Measurements from ENCODE around the gene MYO15B. TPM values are rescaled to one million over a fixed set of nuclear protein-coding genes. Genes with fewer than 3 reads are reported as not detected.
A peak's percentile ranks its signal among the peaks of the same experiment; 100 is the strongest.

The MYO15B gene
- total RNA-seq, 1 donor from 2014 or later: 20.2 TPM

DNA sequence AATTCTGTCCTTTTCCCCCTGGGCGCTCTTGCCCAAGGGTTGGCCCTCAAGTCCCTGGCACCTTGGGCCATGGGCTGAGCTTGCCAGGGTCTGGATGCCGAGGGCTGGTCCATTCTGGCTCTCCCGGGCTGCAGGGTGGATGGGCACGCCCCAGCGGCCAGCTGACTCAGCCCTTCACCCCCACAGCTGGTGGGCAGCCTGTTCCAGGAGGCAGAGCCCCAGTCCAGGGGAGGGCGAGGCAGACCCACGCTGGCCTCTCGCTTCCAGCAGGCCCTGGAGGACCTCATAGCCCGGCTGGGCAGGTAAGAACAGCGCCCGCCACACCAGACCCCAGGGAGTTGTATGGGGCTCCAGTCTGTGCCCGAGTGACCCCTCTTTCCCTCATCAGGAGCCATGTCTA lies 15.0 kb downstream of the MYO15B start:
- no peak for DNase-seq (ENCODE audit: low read depth in 2 of 2)

DNA sequence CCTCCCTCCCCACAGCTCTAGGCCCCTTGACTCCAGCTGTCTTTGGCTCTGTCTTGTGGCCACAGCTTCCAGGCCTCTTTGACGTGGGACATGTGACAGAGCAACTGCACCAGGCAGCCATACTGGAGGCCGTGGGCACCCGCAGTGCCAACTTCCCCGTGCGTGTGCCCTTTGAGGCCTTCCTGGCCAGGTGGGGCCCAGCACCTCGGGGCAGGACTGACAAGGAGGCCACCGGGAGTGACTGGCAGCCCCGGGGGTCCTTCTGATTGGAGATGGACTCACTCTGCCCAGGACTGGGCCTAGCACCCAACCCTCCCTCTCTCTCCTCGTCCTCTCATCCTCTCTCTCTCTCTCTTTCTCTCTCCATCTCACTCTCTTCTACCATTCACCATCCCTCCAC lies 15.5 kb downstream of the MYO15B start:
- no peak for DNase-seq (ENCODE audit: low read depth in 2 of 2)

GRCh38 chr17:75604034-75604695 lies 16.6 kb downstream of the MYO15B start:
- DNase-seq (ENCODE audit: low read depth in 2 of 2): no peak

DNA sequence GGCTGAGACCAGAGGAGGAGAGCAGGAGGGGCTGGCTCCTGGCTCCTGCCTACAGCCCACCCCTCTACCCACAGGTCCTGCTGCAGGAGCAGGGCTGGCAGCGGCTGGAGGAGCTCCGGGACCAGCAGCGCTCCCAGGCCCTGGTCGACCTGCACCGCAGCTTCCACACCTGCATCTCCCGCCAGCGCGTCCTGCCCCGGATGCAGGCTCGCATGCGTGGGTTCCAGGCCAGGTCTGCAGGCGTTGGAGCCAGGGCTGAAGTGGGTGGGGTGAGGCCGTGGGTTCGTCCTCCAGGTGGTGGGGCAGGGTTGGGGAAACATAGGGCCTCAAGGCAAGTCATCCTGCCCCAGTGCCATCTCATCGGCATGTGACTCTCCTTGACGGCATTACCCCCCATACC lies 18.2 kb downstream of the MYO15B start:
- no peak for DNase-seq (ENCODE audit: low read depth in 2 of 2)

GRCh38 chr17:75607086-75607485 lies 19.5 kb downstream of the MYO15B start:
- no peak for DNase-seq (ENCODE audit: low read depth in 2 of 2)

DNA sequence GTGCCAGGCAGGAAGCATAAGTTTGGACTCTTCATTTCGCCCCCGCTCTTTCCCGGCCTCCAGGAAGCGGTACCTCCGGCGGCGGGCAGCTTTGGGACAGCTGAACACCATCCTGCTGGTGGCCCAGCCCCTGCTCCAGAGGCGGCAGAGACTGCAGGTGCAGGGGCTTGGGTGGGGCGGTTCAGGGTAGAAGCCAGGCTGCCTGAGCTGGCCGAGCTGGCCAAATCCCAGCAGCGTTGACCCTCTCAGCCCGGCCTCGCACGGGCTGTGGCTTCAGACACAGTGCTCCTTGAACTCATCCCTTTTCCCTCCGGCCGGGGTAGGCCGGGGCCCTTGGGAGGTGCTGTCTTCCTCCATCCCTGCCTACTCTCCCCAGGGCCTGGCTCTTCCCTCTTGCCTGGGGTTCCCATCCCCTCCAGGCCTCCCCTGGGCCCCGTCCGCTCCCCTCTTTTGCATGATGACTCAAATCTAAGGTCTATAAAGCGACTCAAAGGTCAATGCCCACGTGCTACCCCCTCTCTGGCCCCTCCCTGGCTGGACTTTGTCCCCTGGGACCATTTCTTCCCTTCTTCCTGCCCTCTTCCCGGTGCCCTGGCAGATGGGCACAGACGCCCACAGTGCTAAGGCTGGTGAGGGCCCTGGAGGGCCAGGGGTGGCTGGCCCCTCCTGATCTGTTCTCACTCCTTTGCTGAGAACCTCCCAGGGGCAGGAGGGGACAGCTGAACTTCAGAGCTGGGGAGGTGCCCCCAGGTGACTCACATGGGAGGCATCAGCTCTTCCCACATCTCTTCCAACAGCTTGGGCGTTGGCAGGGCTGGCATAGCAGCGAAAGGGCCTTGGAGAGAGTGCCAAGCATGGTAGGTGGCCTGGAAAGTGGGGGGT lies 22.7 kb downstream of the MYO15B start:
- DNase-seq (ENCODE audit: low read depth in 2 of 2): no peak

DNA sequence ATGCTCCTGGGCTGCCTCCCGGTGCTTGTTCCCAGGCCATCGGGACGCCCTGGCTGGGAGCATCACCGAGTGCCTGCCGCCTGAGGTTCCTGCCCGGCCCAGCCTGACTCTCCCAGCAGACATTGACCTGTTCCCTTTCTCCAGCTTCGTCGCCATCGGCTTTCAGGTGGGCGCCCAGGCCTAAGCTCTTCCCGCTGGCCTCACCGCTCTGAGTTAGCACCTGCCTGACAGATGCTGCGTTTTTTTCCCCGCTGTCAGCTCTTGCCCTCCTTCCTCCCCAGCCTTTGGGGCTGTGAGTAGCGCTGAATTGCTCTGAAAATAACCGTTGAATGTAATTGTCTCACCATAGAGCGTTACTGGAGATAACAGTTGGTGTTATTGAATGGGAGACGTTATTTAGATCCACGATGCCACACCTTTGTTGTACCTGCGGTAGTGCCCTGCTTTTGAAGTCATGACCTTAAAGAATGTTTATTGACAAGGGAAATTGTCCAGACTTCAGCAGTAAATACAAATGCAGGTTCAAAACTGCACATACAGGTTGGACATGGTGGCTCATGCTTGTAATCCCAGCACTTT lies 24.3 kb downstream of the MYO15B start:
- no peak for DNase-seq (ENCODE audit: low read depth in 2 of 2)

DNA sequence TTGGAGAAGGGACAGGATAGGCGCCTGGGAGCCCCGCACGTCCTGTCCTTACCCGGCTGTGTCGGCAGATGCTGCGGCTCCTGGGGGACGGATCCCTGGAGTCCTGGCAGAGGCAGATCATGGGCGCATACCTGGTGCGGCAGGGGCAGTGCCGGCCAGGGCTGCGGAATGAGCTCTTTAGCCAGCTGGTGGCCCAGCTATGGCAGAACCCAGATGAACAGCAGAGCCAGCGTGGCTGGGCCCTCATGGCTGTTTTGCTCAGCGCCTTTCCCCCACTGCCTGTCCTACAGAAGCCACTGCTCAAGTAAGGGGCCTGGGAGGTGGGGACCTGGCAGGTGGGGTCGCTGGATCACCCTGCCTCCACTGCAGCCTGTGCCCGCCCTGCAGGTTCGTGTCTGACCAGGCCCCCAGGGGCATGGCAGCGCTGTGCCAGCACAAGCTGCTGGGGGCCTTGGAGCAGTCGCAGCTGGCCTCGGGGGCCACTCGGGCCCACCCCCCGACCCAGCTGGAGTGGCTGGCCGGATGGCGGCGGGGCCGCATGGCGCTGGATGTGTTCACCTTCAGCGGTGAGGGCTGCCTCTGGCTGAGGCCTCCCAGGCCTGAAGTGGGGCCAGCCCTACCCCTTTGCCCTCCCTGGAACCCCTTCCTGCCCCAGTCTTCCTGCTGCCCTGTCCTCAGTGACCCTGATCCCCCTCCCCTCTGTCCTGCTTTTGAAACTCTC lies 25.5 kb downstream of the MYO15B start:
- DNase-seq (ENCODE audit: low read depth in 2 of 2): no peak

DNA sequence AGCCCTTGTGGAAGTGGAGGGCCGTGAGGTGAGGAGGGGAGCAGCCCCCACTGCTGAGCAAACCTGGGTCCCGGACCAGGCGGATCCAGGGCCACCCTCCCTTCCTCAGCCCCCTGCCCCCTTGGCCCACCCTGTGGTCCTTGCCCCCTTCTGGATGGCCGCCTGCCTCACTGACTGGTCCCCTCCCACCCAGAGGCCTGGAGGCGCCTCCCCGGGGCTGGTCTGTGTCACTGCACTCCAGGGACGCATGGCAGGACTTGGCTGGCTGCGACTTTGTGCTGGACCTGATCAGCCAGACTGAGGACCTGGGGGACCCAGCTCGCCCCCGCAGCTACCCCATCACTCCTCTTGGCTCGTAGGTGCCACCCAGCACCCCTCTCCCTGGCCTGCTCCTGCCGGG lies 26.4 kb downstream of the MYO15B start:
- no peak for DNase-seq (ENCODE audit: low read depth in 2 of 2)

DNA sequence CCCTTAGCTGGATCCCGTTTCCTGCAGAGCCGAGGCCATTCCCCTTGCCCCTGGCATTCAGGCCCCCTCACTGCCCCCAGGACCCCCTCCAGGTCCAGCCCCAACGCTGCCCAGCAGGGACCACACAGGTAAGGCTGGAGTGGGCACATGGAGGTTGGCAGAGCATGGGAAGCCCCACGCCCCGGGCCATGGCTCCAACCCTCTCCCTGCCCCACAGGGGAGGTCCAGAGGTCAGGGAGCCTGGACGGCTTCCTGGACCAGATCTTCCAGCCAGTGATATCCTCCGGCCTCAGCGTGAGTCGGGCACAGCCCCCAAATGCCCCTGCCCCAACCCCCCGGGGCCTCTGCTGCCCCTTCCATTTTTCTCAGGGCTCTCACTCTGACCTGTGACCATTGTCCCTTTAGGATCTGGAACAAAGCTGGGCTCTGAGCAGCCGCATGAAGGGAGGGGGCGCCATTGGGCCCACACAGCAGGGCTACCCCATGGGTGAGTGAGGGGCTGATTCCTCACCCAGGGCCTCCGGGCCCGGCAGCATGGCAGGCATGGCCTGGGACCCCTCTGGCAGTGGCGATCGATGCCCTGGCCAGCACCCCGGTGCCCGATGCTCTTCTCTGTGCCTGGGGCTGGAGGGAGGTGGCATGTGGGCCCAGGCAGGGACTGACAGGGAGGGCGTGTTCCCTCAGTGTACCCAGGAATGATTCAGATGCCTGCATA lies 27.1 kb downstream of the MYO15B start:
- DNase-seq (ENCODE audit: low read depth in 2 of 2): no peak

- DNase-seq (ENCODE audit: low read depth in 2 of 2): no peak
These were observed 27.7 kb downstream of the MYO15B start for GRCh38 chr17:75615301-75615700.

DNA sequence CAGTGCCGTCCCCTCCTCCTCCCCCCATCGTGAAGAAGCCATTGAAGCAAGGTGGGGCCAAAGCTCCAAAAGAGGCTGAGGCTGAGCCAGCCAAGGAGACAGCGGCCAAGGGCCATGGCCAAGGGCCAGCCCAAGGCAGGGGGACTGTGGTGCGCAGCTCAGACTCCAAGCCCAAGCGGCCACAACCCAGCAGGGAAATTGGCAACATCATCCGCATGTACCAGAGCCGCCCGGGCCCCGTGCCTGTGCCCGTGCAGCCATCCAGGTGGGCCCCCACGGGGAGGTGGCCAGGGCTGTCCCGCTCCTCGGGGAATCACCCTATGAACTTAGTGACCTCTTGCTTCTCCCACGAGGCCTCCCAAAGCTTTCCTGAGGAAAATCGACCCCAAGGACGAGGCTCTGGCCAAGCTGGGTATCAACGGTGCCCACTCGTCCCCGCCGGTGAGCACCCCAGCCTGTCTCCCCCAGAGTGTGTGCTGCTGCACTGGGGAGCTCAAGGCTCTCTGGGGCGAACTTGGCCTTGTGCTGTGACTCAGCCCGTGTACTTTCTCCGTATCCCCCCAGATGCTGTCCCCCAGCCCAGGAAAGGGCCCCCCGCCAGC lies 29.0 kb downstream of the MYO15B start:
- no peak for DNase-seq (ENCODE audit: low read depth in 2 of 2)

DNA sequence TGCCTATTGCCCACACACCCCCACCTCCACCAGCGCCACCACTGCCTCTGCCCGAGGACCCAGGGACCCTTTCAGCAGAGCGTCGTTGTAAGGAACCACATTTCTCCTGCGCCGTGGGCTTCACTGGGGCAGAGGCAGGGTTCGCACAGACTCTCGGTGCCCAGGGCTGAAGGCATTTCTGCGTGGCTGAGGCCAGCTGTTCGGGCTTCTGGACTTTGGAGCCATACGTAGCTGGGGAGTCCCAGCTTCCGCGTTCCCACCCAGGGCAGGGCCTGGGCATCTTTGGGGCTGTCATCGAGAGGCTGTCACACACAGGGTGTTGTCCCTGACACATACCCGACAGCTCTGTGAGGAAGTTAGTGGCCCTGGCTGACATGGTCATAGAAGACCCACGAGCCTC lies 29.6 kb downstream of the MYO15B start:
- DNase-seq (ENCODE audit: low read depth in 2 of 2): no peak

- DNase-seq (ENCODE audit: low read depth in 2 of 2): no peak
These were observed 30.1 kb downstream of the MYO15B start for GRCh38 chr17:75617675-75618074.

- peak; percentile 50 to 61 for DNase-seq (ENCODE audit: low read depth in 2 of 2)
These were observed 32.2 kb downstream of the MYO15B start for GRCh38 chr17:75619506-75620431.

GRCh38 chr17:75621489-75621888 lies 33.9 kb downstream of the MYO15B start:
- DNase-seq (ENCODE audit: low read depth in 2 of 2): no peak

DNA sequence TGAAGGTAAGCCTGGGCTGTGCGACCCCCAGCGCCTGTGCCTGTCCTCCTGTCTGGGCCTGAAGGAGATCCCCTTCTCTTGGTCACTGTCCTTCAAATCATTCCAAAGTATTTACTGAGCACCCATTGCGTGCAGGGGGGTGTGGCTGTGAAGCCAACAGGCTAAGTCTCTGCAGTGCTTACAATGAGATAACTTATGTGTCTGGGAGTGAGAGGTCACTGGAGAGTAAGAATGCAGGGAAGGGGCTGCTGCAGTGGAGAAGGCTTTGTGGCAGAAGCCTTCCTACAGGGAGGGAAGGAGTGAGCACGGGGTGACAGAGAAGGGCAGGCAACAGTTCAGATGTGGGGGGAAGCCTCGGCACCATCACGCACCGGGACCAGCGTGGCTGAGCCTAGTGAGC lies 34.5 kb downstream of the MYO15B start:
- DNase-seq (ENCODE audit: low read depth in 2 of 2): no peak

DNA sequence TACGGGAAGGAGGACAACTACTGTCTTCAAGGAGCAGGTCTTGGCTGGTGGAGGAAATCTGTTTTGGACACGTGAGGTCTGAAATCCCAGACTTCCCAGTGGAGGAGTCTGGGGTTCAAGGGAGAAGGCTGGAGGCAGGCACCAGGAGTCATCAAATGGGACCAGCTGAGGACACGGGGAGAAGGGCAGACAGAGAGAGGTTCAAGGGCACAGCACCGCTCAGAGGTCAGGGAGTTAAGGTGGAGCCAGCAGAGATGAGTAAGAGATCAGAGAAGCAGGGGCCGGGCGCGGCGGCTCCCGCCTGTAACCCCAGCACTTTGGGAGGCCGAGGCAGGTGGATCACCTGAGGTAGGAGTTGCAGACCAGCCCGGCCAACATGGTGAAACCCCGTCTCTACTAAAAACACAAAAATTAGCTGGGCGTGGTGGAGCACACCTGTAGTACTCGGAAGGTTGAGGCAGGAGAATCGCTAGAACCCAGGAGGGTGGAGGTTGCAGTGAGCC lies 35.2 kb downstream of the MYO15B start:
- no peak for DNase-seq (ENCODE audit: low read depth in 2 of 2)

GRCh38 chr17:75623386-75623785 lies 35.8 kb downstream of the MYO15B start:
- no peak for DNase-seq (ENCODE audit: low read depth in 2 of 2)

DNA sequence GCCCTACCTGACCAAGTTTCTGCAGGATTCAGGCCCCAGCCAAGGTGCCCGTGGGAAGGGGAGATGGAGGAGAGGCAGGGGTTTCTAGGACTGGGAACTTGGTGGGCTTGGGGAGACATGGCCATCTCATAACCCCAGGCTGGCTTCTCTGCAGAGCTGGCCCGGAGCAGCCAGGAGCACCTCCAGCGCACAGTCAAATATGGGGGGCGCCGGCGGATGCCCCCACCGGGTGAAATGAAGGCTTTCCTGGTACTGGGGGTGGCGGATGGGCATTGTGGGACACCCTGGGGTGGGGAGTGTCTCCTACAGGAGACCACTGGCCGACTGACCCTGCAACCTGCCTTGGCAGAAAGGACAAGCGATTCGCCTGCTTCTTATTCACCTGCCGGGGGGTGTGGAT lies 36.4 kb downstream of the MYO15B start:
- no peak for DNase-seq (ENCODE audit: low read depth in 2 of 2)

All from lung microvascular endothelial cell (primary cell).